ENCODE results near the gene ZNF839. TPM values are rescaled to one million over a fixed set of nuclear protein-coding genes. Genes with fewer than 3 reads are reported as not detected.

The ZNF839 gene
- total RNA-seq, 1 experiment from 2014 or later, result 15.1 TPM

GRCh38 chr14:102319351-102320032 lies at the start of gene ZNF839 (continued):
- TF ChIP-seq ZNF532 (CRISPR knock-in tag; IDR thresholded peaks at IDR 0.05; ENCODE audit: borderline replicate concordance) (no peak), ZMAT4 (CRISPR knock-in tag; IDR thresholded peaks at IDR 0.05) (no peak), MLX (CRISPR knock-in tag; IDR thresholded peaks at IDR 0.05) (no peak), USF1 (CRISPR knock-in tag; IDR thresholded peaks at IDR 0.05) (0 out of 2 replicates have a peak, but pooled peaks have one; percentile 30), CTCF (IDR thresholded peaks at IDR 0.05) (no peak), ZSCAN18 (CRISPR knock-in tag; IDR thresholded peaks at IDR 0.05) (no peak), CREM (CRISPR knock-in tag; IDR thresholded peaks at IDR 0.05) (peak; percentile 96), ETV6 (CRISPR knock-in tag; IDR thresholded peaks at IDR 0.05) (peak; percentile 77; the same call in 1 of the 2 replicates), E2F1 (CRISPR knock-in tag; IDR thresholded peaks at IDR 0.05) (no peak), IRF1 (CRISPR knock-in tag; IDR thresholded peaks at IDR 0.05) (peak; percentile 55; the same call in 1 of the 2 replicates), E2F4 (CRISPR knock-in tag; IDR thresholded peaks at IDR 0.05; ENCODE audit: borderline replicate concordance, low read depth) (no peak), ZBTB43 (CRISPR knock-in tag; IDR thresholded peaks at IDR 0.05) (no peak), FOXK1 (CRISPR knock-in tag; IDR thresholded peaks at IDR 0.05) (peak; percentile 85; the same call in 1 of the 2 replicates), FOXP4 (CRISPR knock-in tag; IDR thresholded peaks at IDR 0.05) (peak; percentile 47; the same call in 1 of the 2 replicates), HMGXB4 (CRISPR knock-in tag; IDR thresholded peaks at IDR 0.05) (peak; percentile 87; the same call in 1 of the 2 replicates)

All from WTC11 (cell line).